HepG2 (cell line): ENCODE measurements around the gene SRSF2.

Experiments
- IRF2 ChIP-seq: IDR thresholded peaks from 2 replicates; pipeline ENCODE4 v1.6.1; 2018; ENCODE audit warnings: missing genetic modification reagents, missing compliant biosample characterization
- SIN3A ChIP-seq: IDR thresholded peaks from 2 replicates; pipeline ENCODE4 v1.6.1; 2011; ENCODE audit warnings: low read depth, mild to moderate bottlenecking, control low read depth, low read length, borderline replicate concordance
- ZNF503 ChIP-seq: sonication (generic); formaldehyde crosslinking; IDR thresholded peaks from 2 replicates; pipeline ENCODE4 v1.4.0; 2020; ENCODE audit warnings: missing genetic modification reagents

- TF ChIP-seq ZNF503 (no peak), IRF2 (no peak), SIN3A (no peak)
Observed at GRCh38 chr17:76713765-76714164, 23.4 kb downstream of the SRSF2 start.
